Endothelial cell (in vitro differentiated cells): ENCODE measurements around the gene CACNA1C. TPM values are rescaled to one million over a fixed set of nuclear protein-coding genes. Genes with fewer than 3 reads are reported as not detected.

Experiments
- DNase-seq: peaks from one replicate; pipeline ENCODE4 v3.0.0; 2021; ENCODE audit warnings: low spot score
- H3K27ac Mint-ChIP-seq: one replicate; pipeline ENCODE4 v1.8.0; 2021; ENCODE audit warnings: mixed read lengths, inconsistent platforms; ENCODE audit not compliant: unreplicated experiment
- H3K27me3 Mint-ChIP-seq: one replicate; pipeline ENCODE4 v1.8.0; 2021; ENCODE audit warnings: mild to moderate bottlenecking, moderate library complexity, mixed read lengths, inconsistent platforms; ENCODE audit not compliant: unreplicated experiment
- H3K36me3 Mint-ChIP-seq: one replicate; pipeline ENCODE4 v1.8.0; 2021; ENCODE audit warnings: mild to moderate bottlenecking, low read depth, mixed read lengths, inconsistent platforms; ENCODE audit not compliant: unreplicated experiment
- H3K4me1 Mint-ChIP-seq: one replicate; pipeline ENCODE4 v1.8.0; 2021; ENCODE audit warnings: mild to moderate bottlenecking, mixed read lengths, inconsistent platforms; ENCODE audit not compliant: unreplicated experiment
- H3K4me3 Mint-ChIP-seq: one replicate; pipeline ENCODE4 v1.8.0; 2021; ENCODE audit warnings: mild to moderate bottlenecking, mixed read lengths, inconsistent platforms; ENCODE audit not compliant: unreplicated experiment
- H3K9me3 Mint-ChIP-seq: one replicate; pipeline ENCODE4 v1.8.0; 2021; ENCODE audit warnings: mixed read lengths, inconsistent platforms; ENCODE audit not compliant: unreplicated experiment
- CTCF ChIP-seq: fragments of 200-600 bp; sonication (generic); IDR thresholded peaks from one replicate; pipeline ENCODE4 v1.5.0; 2021; ENCODE audit warnings: antibody characterized with exemption; ENCODE audit not compliant: unreplicated experiment
- total RNA-seq: library from RNA; stranded (reverse); fragmentation: NEBNext Ultra II Directional; extraction: Animal tissue kit (Norgen Biotek cat#: 25700); gene quantifications from one replicate; pipeline ENCODE4 v1.2.1, GENCODE V29; 2021; ENCODE audit not compliant: unreplicated experiment

The CACNA1C gene
- total RNA-seq, 1 donor from 2014 or later = 11.1 TPM

GRCh38 chr12:2246358-2246757 lies 193.6 kb downstream of the CACNA1C start:
- Mint-ChIP-seq H3K27me3 (no peaks in the 10 kb centered on the region), H3K27ac (no peak overlapping the region), H3K9me3 (no peaks in the 10 kb centered on the region), H3K36me3 (no peaks in the 10 kb centered on the region), H3K4me3 (no peak overlapping the region), H3K4me1 (peaks cover 17% of the 10 kb centered on the region)
- TF ChIP-seq CTCF = no peak
- no peak for DNase-seq

- TF ChIP-seq CTCF = no peak
- no peaks in the 10 kb centered on the region for H3K9me3 Mint-ChIP-seq
- no peak for DNase-seq
- no peak overlapping the region for H3K4me3 Mint-ChIP-seq
- no peaks in the 10 kb centered on the region for H3K36me3 Mint-ChIP-seq
- H3K27ac Mint-ChIP-seq = no peak overlapping the region
- peaks cover 17% of the 10 kb centered on the region for H3K4me1 Mint-ChIP-seq
- no peaks in the 10 kb centered on the region for H3K27me3 Mint-ChIP-seq
Observed at GRCh38 chr12:2247120-2247519, 194.3 kb downstream of the CACNA1C start.

- Mint-ChIP-seq H3K9me3 (no peaks in the 10 kb centered on the region), H3K27me3 (no peaks in the 10 kb centered on the region), H3K36me3 (no peaks in the 10 kb centered on the region), H3K4me3 (no peak overlapping the region), H3K27ac (no peak overlapping the region), H3K4me1 (peaks cover 17% of the 10 kb centered on the region)
- no peak for TF ChIP-seq CTCF
- DNase-seq = no peak
Observed at GRCh38 chr12:2247596-2247995, 194.8 kb downstream of the CACNA1C start.

GRCh38 chr12:2248087-2248900 lies 195.5 kb downstream of the CACNA1C start:
- H3K9me3 Mint-ChIP-seq = no peaks in the 10 kb centered on the region
- H3K27me3 Mint-ChIP-seq = no peaks in the 10 kb centered on the region
- no peak for DNase-seq
- no peak for TF ChIP-seq CTCF
- H3K27ac Mint-ChIP-seq = no peak overlapping the region
- H3K4me3 Mint-ChIP-seq = no peak overlapping the region
- H3K4me1 Mint-ChIP-seq = peaks cover 17% of the 10 kb centered on the region
- no peaks in the 10 kb centered on the region for H3K36me3 Mint-ChIP-seq

- Mint-ChIP-seq H3K27me3 (no peaks in the 10 kb centered on the region), H3K4me1 (peaks cover 17% of the 10 kb centered on the region), H3K9me3 (no peaks in the 10 kb centered on the region), H3K4me3 (no peak overlapping the region), H3K27ac (no peak overlapping the region), H3K36me3 (no peaks in the 10 kb centered on the region)
- DNase-seq = no peak
- no peak for TF ChIP-seq CTCF
Observed at GRCh38 chr12:2248901-2249381, 196.2 kb downstream of the CACNA1C start.
